K562 (cell line): Measurements from ENCODE around the gene KDM2B. TPM values are rescaled to one million over a fixed set of nuclear protein-coding genes. Genes with fewer than 3 reads are reported as not detected.

Experiments used
- CHD1 ChIP-seq: fragments of 200-600 bp; sonication (generic); IDR thresholded peaks from one replicate; pipeline ENCODE4 v1.6.1; 2012; ENCODE audit warnings: mild to moderate bottlenecking, moderate library complexity, low read length, inconsistent platforms
- CREM ChIP-seq: IDR thresholded peaks from 2 replicates; pipeline ENCODE4 v1.6.1; 2014; ENCODE audit warnings: antibody characterized with exemption, low read depth
- CTBP1 ChIP-seq: fragments of 450-650 bp; IDR thresholded peaks from 2 replicates; pipeline ENCODE4 v1.6.1; 2016; ENCODE audit warnings: borderline replicate concordance
- CXXC5 ChIP-seq: fragments of 250-450 bp; sonication (Bioruptor Pico); IDR thresholded peaks from 2 replicates; pipeline ENCODE4 v1.8.0; 2022; ENCODE audit warnings: inconsistent platforms, mild to moderate bottlenecking, moderate library complexity
- ERF ChIP-seq: fragments of 450-650 bp; formaldehyde crosslinking; IDR thresholded peaks from 2 replicates; pipeline ENCODE4 v1.4.0; 2020; ENCODE audit warnings: mild to moderate bottlenecking, mixed read lengths
- GATAD2B ChIP-seq: fragments of 450-650 bp; IDR thresholded peaks from 2 replicates; pipeline ENCODE4 v1.6.1; 2017; ENCODE audit warnings: mild to moderate bottlenecking, borderline replicate concordance
- MAZ ChIP-seq, 2 experiments: fragments of 450-650 bp in 1 of 2; sonication (generic) in 1 of 2; formaldehyde crosslinking; IDR thresholded peaks in 1 of 2; conservative IDR thresholded peaks in 1 of 2; 2 replicates each; pipeline versions ENCODE4 v1.4.0 to v1.5.0; 2020; ENCODE audit warnings: mild to moderate bottlenecking in 1 of 2, missing genetic modification reagents in 1 of 2
- POLR2A ChIP-seq: fragments of 450-650 bp; conservative IDR thresholded peaks from 2 replicates; pipeline ENCODE4 v1.6.1; 2016
- RB1 ChIP-seq: fragments of 450-650 bp; IDR thresholded peaks from 2 replicates; pipeline ENCODE4 v1.6.1; 2017; ENCODE audit warnings: low read depth, mild to moderate bottlenecking
- TGIF2 ChIP-seq: sonication (generic); formaldehyde crosslinking; IDR thresholded peaks from 2 replicates; pipeline ENCODE4 v1.8.1; 2022; ENCODE audit warnings: mild to moderate bottlenecking, missing genetic modification reagents, moderate library complexity
- ZFP1 ChIP-seq: fragments of 450-650 bp; formaldehyde crosslinking; IDR thresholded peaks from 2 replicates; pipeline ENCODE4 v1.4.0; 2020; ENCODE audit warnings: mild to moderate bottlenecking, mixed read lengths
- ZNF408 ChIP-seq: fragments of 250-450 bp; sonication (Bioruptor Pico); IDR thresholded peaks from 2 replicates; pipeline ENCODE4 v1.4.0; 2020; ENCODE audit warnings: low read depth, mild to moderate bottlenecking, moderate library complexity
- ZNF764 ChIP-seq: fragments of 250-450 bp; sonication (Bioruptor Pico); IDR thresholded peaks from 2 replicates; pipeline ENCODE4 v1.4.0; 2020; ENCODE audit warnings: low read depth, mild to moderate bottlenecking, moderate library complexity
- polyA plus RNA-seq, 8 experiments: library from polyadenylated mRNA; depleted of rRNA in 4 of 8; stranded (reverse) in 5 of 8; unstranded in 3 of 8; fragments of >200 nt; fragmentation: Nextera tagmentation in 2 of 8; fragmentation: Illumina TruSeq in 1 of 8; extraction: Ambion mirVana in 2 of 8; extraction: Trizol in 1 of 8; gene quantifications; 2 replicates each; pipeline versions ENCODE4 v1.2.1 to v1.2.3, GENCODE V29; 2011 to 2014; ENCODE audit warnings: inconsistent platforms in 1 of 8, missing spikeins in 1 of 8
- total RNA-seq, 7 experiments: library from RNA; depleted of rRNA in 6 of 7; stranded (reverse); fragments of >200 nt in 6 of 7; fragmentation: Illumina TruSeq in 2 of 7; extraction: Trizol in 2 of 7; gene quantifications; 2 replicates each; pipeline versions ENCODE4 v1.2.1 to v1.2.3, GENCODE V29; 2011 to 2021; ENCODE audit warnings: low replicate concordance in 1 of 7
- TF ChIP-seq, protein P1 (sequence below): fragments of 250-450 bp; sonication (Bioruptor Pico); IDR thresholded peaks from 2 replicates; pipeline ENCODE4 v1.9.0; 2021; ENCODE audit warnings: mild to moderate bottlenecking
- TF ChIP-seq, protein P2 (sequence below): fragments of 250-450 bp; sonication (Bioruptor Pico); IDR thresholded peaks from 2 replicates; pipeline ENCODE4 v1.4.0; 2020; ENCODE audit warnings: mild to moderate bottlenecking, moderate library complexity
- TF ChIP-seq, protein P3 (sequence below): fragments of 200-800 bp; sonication (Bioruptor generic); IDR thresholded peaks from 2 replicates; pipeline ENCODE4 v1.6.1; 2017; ENCODE audit warnings: missing genetic modification characterization, missing compliant biosample characterization
- TF ChIP-seq, protein P4 (sequence below): sonication (generic); formaldehyde crosslinking; IDR thresholded peaks from 2 replicates; pipeline ENCODE4 v1.4.0; 2020; ENCODE audit warnings: mild to moderate bottlenecking, missing genetic modification reagents
- TF ChIP-seq, protein P5 (sequence below): fragments of 250-450 bp; sonication (Bioruptor Pico); IDR thresholded peaks from 2 replicates; pipeline ENCODE4 v1.8.0; 2021; ENCODE audit warnings: borderline replicate concordance, mild to moderate bottlenecking, moderate library complexity; ENCODE audit not compliant: poor library complexity, severe bottlenecking
- TF ChIP-seq, protein P6 (sequence below): fragments of 450-650 bp; formaldehyde crosslinking; IDR thresholded peaks from 2 replicates; pipeline ENCODE4 v1.4.0; 2020; ENCODE audit warnings: mild to moderate bottlenecking, moderate library complexity

Gene KDM2B
- total and polyA plus RNA-seq, 9 of the 15 experiments (the other 6 are each of a cell fraction or from before 2014, with no cell fraction given), result 7.4 to 50.5 (median 22.5) TPM

DNA sequence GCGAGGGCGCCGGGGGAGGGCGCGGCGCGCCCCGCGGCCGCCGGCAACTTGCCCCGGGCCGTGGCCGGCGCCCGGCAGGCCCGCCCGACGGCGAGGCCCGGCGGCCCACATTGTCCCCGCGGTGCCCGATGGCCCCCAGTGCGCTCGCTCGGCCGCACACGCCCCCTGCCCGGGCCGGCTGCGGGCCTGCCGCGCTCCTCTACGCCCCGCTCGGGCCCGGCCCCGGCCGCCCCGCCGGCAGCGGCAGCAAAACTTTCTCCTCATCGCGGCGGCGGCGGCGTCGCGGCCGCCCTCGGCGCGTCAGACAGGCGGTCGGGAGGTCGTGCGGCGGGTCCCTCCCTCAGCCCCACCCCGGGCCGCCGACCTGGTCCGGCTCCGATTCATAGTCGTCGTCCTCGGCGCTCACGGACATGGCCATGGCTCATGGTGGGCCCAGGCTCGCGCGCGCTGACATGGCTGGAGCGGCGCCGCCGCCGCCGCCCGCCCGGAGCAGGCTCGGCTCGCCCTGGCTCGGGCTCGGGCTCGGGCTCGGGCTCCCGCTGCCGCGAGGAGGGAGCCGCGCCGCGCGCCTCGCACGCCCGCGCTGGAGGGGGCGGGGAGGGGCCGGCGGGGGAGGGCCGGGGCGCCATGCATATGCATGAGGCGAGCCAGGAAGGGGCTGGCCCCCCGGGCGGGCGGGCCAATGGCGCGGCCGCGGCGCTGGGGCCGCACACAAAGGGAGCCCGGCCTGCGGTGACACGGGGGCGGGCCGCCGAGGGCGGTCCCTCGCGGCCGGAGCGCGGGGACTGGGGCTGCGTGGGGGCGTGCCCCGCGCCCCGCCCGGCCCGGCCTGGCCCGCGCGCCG is 113.8 kb downstream of the KDM2B start (continued):
- TF ChIP-seq, protein P1, sequence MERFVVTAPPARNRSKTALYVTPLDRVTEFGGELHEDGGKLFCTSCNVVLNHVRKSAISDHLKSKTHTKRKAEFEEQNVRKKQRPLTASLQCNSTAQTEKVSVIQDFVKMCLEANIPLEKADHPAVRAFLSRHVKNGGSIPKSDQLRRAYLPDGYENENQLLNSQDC, result no peak
- TF ChIP-seq RB1 (peak; percentile 38; the same call in 1 of the 2 replicates), CHD1 (peak; percentile 10), CTBP1 (peak; percentile 60), TGIF2 (CRISPR knock-in tag) (no peak), CREM (peak; percentile 12; the same call in 1 of the 2 replicates), CXXC5 (peak; percentile 62), MAZ (CRISPR knock-in tag; conservative IDR thresholded peaks at IDR 0.05 in 1 of 2, IDR thresholded peaks at IDR 0.05 in 1 of 2) (0 out of 4 replicates have a peak, but pooled peaks of 1 of the 2 experiments have one; percentile 8), POLR2A (0 out of 2 replicates have a peak, but pooled peaks have one; percentile 40), ZNF408 (CRISPR knock-in tag) (no peak), GATAD2B (0 out of 2 replicates have a peak, but pooled peaks have one; percentile 17), ZNF764 (CRISPR knock-in tag) (no peak), ZFP1 (CRISPR knock-in tag) (no peak), ERF (0 out of 2 replicates have a peak, but pooled peaks have one; percentile 60)
- TF ChIP-seq, protein P2, sequence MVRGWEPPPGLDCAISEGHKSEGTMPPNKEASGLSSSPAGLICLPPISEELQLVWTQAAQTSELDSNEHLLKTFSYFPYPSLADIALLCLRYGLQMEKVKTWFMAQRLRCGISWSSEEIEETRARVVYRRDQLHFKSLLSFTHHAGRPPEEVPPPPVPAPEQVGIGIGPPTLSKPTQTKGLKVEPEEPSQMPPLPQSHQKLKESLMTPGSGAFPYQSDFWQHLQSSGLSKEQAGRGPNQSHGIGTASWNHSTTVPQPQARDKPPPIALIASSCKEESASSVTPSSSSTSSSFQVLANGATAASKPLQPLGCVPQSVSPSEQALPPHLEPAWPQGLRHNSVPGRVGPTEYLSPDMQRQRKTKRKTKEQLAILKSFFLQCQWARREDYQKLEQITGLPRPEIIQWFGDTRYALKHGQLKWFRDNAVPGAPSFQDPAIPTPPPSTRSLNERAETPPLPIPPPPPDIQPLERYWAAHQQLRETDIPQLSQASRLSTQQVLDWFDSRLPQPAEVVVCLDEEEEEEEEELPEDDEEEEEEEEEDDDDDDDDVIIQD (CRISPR knock-in tag), result no peak
- TF ChIP-seq, protein P3, sequence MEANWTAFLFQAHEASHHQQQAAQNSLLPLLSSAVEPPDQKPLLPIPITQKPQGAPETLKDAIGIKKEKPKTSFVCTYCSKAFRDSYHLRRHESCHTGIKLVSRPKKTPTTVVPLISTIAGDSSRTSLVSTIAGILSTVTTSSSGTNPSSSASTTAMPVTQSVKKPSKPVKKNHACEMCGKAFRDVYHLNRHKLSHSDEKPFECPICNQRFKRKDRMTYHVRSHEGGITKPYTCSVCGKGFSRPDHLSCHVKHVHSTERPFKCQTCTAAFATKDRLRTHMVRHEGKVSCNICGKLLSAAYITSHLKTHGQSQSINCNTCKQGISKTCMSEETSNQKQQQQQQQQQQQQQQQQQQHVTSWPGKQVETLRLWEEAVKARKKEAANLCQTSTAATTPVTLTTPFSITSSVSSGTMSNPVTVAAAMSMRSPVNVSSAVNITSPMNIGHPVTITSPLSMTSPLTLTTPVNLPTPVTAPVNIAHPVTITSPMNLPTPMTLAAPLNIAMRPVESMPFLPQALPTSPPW (CRISPR knock-in tag), result peak; percentile 95
- TF ChIP-seq, protein P4, sequence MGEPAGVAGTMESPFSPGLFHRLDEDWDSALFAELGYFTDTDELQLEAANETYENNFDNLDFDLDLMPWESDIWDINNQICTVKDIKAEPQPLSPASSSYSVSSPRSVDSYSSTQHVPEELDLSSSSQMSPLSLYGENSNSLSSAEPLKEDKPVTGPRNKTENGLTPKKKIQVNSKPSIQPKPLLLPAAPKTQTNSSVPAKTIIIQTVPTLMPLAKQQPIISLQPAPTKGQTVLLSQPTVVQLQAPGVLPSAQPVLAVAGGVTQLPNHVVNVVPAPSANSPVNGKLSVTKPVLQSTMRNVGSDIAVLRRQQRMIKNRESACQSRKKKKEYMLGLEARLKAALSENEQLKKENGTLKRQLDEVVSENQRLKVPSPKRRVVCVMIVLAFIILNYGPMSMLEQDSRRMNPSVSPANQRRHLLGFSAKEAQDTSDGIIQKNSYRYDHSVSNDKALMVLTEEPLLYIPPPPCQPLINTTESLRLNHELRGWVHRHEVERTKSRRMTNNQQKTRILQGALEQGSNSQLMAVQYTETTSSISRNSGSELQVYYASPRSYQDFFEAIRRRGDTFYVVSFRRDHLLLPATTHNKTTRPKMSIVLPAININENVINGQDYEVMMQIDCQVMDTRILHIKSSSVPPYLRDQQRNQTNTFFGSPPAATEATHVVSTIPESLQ (CRISPR knock-in tag), result no peak
- TF ChIP-seq, protein P5, sequence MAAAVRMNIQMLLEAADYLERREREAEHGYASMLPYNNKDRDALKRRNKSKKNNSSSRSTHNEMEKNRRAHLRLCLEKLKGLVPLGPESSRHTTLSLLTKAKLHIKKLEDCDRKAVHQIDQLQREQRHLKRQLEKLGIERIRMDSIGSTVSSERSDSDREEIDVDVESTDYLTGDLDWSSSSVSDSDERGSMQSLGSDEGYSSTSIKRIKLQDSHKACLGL, result peak; percentile 8
- TF ChIP-seq, protein P6, sequence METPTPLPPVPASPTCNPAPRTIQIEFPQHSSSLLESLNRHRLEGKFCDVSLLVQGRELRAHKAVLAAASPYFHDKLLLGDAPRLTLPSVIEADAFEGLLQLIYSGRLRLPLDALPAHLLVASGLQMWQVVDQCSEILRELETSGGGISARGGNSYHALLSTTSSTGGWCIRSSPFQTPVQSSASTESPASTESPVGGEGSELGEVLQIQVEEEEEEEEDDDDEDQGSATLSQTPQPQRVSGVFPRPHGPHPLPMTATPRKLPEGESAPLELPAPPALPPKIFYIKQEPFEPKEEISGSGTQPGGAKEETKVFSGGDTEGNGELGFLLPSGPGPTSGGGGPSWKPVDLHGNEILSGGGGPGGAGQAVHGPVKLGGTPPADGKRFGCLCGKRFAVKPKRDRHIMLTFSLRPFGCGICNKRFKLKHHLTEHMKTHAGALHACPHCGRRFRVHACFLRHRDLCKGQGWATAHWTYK (CRISPR knock-in tag), result 0 out of 2 replicates have a peak, but pooled peaks have one; percentile 23
